ENCODE data around the gene MCIDAS. TPM values are rescaled to one million over a fixed set of nuclear protein-coding genes. Genes with fewer than 3 reads are reported as not detected.

The MCIDAS gene
- total RNA-seq, 2 donors from 2014 or later = not detected

DNA sequence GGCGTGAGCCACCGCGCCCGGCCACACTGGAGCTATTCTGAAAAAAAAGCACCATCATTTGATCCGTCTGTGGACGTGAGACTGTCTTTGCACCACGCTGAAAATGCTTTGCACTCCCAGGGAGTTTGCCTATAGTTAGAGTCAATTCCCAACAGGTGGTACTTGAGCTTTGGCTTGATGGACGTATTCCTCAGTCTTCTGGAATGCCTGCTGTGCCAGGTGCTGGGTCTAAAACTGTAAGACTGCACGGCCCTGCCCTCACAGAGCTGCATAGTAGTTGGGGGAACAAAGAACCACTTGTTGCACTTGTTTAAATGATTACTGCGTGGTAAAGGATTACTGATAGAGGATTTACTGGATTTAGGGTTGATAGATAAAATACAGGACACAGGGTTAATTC is 9.7 kb upstream of the MCIDAS start:
- H3K4me3 ChIP-seq = no peak overlapping the region
- no peak for DNase-seq (ENCODE audit: low spot score)
- no peaks in the 10 kb centered on the region for H3K36me3 ChIP-seq
- TF ChIP-seq, protein P1, sequence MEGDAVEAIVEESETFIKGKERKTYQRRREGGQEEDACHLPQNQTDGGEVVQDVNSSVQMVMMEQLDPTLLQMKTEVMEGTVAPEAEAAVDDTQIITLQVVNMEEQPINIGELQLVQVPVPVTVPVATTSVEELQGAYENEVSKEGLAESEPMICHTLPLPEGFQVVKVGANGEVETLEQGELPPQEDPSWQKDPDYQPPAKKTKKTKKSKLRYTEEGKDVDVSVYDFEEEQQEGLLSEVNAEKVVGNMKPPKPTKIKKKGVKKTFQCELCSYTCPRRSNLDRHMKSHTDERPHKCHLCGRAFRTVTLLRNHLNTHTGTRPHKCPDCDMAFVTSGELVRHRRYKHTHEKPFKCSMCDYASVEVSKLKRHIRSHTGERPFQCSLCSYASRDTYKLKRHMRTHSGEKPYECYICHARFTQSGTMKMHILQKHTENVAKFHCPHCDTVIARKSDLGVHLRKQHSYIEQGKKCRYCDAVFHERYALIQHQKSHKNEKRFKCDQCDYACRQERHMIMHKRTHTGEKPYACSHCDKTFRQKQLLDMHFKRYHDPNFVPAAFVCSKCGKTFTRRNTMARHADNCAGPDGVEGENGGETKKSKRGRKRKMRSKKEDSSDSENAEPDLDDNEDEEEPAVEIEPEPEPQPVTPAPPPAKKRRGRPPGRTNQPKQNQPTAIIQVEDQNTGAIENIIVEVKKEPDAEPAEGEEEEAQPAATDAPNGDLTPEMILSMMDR (IDR thresholded peaks at IDR 0.05) = no peak
- peaks cover 16 to 27% of the 10 kb centered on the region in 2 donors for H3K27me3 ChIP-seq
- no peak overlapping the region for H3K27ac ChIP-seq
- H3K4me1 ChIP-seq = peaks cover 0 to 28% of the 10 kb centered on the region in 2 donors
- H3K9me3 ChIP-seq = no peaks in the 10 kb centered on the region

DNA sequence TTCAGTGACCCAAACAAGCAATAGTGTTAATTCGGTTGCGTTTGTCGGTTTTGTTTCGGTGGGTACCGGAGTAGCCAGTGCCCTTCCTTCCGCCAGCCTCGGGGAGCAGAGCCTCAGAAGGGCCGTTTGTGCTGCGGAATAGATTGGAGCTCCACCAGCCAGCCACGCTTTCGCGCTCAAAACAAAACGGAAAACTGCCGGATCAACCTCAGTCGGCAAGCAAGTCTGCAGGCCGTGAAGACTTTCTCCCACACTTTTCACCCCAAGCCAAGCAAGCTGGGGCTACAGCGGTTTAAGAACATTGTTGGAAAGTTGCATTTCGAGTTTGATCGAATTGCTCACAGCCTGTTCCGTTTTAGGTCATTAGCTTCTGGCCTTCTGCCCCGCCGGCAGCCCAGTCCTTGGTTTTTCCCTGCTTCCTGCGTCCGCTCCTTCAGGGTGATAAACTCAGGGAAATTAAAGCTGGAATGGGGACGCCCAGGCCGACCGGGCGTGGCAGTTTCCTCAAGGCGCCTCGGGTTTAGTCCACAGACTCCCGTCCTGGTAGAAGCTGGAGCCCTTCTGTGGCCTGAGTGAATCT is 7.1 kb upstream of the MCIDAS start:
- Histone ChIP-seq H3K27ac (no peak overlapping the region), H3K36me3 (no peaks in the 10 kb centered on the region), H3K27me3 (peaks cover 32 to 52% of the 10 kb centered on the region in 2 donors), H3K4me3 (peak overlapping the region; percentile 41 to 60), H3K4me1 (peaks cover 0 to 38% of the 10 kb centered on the region in 2 donors), H3K9me3 (no peaks in the 10 kb centered on the region)
- TF ChIP-seq, protein P1 (IDR thresholded peaks at IDR 0.05) = no peak
- no peak for DNase-seq (ENCODE audit: low spot score)

DNA sequence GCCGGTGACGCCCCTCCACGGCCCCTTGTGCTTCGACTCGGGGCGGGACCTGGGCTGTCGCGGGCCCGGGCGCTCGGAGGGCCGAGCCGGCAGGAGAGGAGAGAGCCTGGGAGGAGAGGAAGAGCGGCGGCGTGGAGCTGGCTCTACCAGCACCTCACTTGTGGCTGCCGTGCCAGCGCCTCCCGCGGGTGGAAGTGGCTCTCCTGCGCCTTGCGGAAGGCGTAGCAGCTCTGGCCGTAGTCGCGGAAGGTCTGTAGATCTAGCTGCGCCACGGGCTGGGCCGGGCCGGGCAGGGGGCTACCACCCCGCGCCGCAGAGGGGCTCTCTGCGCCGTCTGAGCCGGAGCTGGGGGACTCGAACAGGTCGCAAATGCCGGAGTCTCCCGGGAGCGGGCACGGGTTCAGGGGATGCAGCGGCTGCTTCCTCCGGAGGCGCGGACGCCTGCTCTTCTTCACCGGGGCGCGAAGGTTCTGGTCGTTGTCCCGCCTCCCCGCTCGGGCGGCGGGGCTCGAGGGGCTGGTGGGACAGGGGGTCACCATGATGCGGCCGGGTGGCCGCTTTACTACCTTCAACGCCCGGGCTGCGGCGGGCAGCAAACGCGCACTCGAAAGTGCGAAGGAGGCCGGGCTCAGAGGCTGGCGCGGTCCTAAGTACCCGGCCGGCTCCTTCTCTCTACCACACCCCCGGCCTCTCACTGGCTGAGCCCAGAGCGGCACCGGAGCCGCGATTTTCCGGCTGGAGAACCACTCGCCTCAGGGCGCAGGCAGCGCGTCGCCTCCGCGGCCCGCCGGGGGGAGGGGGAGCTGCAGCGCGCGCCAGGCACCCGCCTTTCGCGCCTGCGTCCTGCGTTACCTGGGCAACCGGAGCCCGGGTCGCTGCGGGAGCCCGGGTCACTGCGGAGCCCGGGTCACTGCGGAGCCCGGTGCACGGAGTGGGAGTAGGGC is 6.1 kb upstream of the MCIDAS start, which contains the start of gene CCNO:
CCNO (minus strand) TSS at position 624 of the 944 bp plus-strand sequence; CDS start at position 539, 85 bp downstream.
- Histone ChIP-seq H3K9me3 (no peaks in the 10 kb centered on the region), H3K36me3 (no peaks in the 10 kb centered on the region), H3K4me1 (peaks cover 0 to 38% of the 10 kb centered on the region in 2 donors), H3K27me3 (peaks cover 32 to 51% of the 10 kb centered on the region in 2 donors), H3K27ac (no peak within 1 kb of the TSS), H3K4me3 (peak within 1 kb of the TSS; percentile 41 to 60)
- TF ChIP-seq, protein P1 (IDR thresholded peaks at IDR 0.05) = no peak
- DNase-seq (ENCODE audit: low spot score) = no peak

DNA sequence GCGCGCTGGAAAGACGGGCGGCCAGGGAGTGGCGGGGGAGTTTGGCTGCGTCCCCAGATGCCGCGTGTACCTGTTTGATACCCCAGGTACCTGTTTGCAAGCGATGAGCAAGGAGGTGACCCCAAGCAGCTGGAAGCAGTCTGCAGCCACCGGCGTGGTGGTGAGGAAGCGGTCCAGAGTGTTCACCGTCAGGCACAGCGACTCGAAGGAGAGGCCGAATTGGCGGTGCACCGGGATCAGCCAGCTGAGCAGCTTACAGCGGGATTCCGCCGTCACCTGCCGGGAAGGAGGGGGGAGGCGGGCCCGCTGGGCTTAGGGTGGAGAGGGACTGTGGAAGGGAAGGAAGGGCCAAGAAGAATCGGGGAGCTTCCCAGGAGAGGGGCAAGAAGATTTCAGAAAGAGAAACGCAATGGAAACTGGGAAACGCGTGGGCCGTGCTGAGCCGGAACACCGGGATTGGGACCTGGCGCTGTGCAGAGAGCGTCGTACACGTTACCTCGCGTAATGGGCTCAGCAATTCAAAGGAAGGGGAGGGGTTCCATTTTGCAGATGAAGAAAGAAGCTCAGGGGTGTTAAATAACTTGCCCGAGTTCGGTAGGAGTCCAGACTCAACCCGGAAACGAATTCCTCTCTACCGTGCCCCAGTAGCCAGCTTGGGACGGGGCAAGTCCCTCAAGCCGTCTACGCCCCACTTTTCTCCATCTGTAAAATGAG is 5.3 kb upstream of the MCIDAS start:
- H3K27ac ChIP-seq = no peak overlapping the region
- DNase-seq (ENCODE audit: low spot score) = no peak

DNA sequence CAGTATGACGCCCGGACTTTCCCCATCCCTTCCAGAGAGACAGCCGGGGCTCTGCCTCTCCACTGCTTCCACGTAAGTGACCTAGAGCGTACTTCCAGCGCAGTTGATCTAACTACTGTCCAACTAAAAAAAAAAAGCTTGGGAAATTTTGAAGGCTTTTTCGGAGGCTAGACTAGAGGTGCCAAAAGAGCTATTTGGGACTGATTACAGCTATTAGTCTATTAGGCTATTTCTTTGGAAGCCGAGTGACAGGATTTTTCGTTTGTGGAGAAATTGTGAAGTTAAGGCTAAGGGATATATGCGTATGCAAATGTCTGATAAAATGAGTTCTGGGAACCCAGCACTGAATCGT is 4.8 kb upstream of the MCIDAS start:
- Histone ChIP-seq H3K4me1 (peaks cover 0 to 49% of the 10 kb centered on the region in 2 donors), H3K36me3 (no peaks in the 10 kb centered on the region), H3K27me3 (peaks cover 46 to 65% of the 10 kb centered on the region in 2 donors), H3K4me3 (peak overlapping the region in 1 of 2 donors; percentile 60), H3K27ac (no peak overlapping the region), H3K9me3 (no peaks in the 10 kb centered on the region)
- no peak for DNase-seq (ENCODE audit: low spot score)
- TF ChIP-seq, protein P1 (IDR thresholded peaks at IDR 0.05) = no peak

More for the DNA sequence above, 5.3 kb upstream of the MCIDAS start:
- H3K27me3 ChIP-seq = peaks cover 41 to 60% of the 10 kb centered on the region in 2 donors
- TF ChIP-seq, protein P1 (IDR thresholded peaks at IDR 0.05) = no peak
- H3K4me3 ChIP-seq = peak overlapping the region; percentile 41 to 60
- no peaks in the 10 kb centered on the region for H3K9me3 ChIP-seq
- H3K36me3 ChIP-seq = no peaks in the 10 kb centered on the region
- peaks cover 0 to 44% of the 10 kb centered on the region in 2 donors for H3K4me1 ChIP-seq

Measured in right atrium auricular region (tissue), 2 donors.